Esophagus muscularis mucosa (tissue), 4 donors: Measurements from ENCODE around the gene TBRG1. TPM values are rescaled to one million over a fixed set of nuclear protein-coding genes. Genes with fewer than 3 reads are reported as not detected.

Experiments used
- DNase-seq: peaks from one replicate; pipeline ENCODE4 v3.0.0-alpha.2; 2017; ENCODE audit errors: extremely low spot score
- H3K27ac ChIP-seq, 4 donors: fragments of 200-600 bp; sonication (generic); replicated peaks in 1 of 4; 1 replicate in 3 of 4; 2 replicates in 1 of 4; pipeline ENCODE4 v1.5.1; 2016 to 2019; ENCODE audit warnings: mild to moderate bottlenecking in 1 of 4
- H3K27me3 ChIP-seq, 4 donors: fragments of 200-600 bp; sonication (generic); one replicate each; pipeline versions ENCODE4 v1.5.1 to v1.6.0; 2016 to 2019
- H3K36me3 ChIP-seq, 4 donors: fragments of 200-600 bp; sonication (generic); one replicate each; pipeline ENCODE4 v1.5.1; 2016 to 2019
- H3K4me1 ChIP-seq, 4 donors: fragments of 200-600 bp; sonication (generic); one replicate each; pipeline ENCODE4 v1.5.1; 2016 to 2019
- H3K4me3 ChIP-seq, 4 donors: fragments of 200-600 bp; sonication (generic); 1 replicate in 2 of 4; 2 replicates in 2 of 4; pipeline ENCODE4 v1.5.1; 2016 to 2019; ENCODE audit warnings: mild to moderate bottlenecking in 4 of 4, moderate library complexity in 1 of 4
- H3K9me3 ChIP-seq, 4 donors: fragments of 200-600 bp; sonication (generic); 1 replicate in 3 of 4; 2 replicates in 1 of 4; pipeline ENCODE4 v1.5.1; 2016 to 2019
- EP300 ChIP-seq: sonication (generic); formaldehyde crosslinking; IDR thresholded peaks from one replicate; pipeline ENCODE4 v1.6.1; 2017; ENCODE audit warnings: antibody characterized with exemption
- POLR2A ChIP-seq: fragments of 450-650 bp; IDR thresholded peaks from one replicate; pipeline ENCODE4 v1.6.1; 2017; ENCODE audit warnings: antibody characterized with exemption, moderate library complexity, mild to moderate bottlenecking, low read depth
- POLR2AphosphoS5 ChIP-seq, 2 donors: sonication (generic); formaldehyde crosslinking; IDR thresholded peaks; one replicate each; pipeline ENCODE4 v1.6.1; 2017; ENCODE audit warnings: antibody characterized with exemption in 2 of 2
- WGBS: methylation state at CpG from one replicate; pipeline ENCODE4 v1.1.5; 2018; 5-methylcytosine and 5-hydroxymethylcytosine counted together
- intact Hi-C: fragments of 100-400 bp; cut with DNase I; formaldehyde crosslinking; loops from one replicate; pipeline ENCODE4 v1.15.1; 2023
- total RNA-seq, 4 donors: library from RNA; depleted of rRNA; stranded (reverse); fragments of >200 nt; gene quantifications; one replicate each; pipeline versions ENCODE4 v1.1.0 to v1.2.1, GENCODE V29; 2016
- TF ChIP-seq, protein P1 (sequence below), 3 experiments: fragments of 200-600 bp in 2 of 3; fragments of 450-650 bp in 1 of 3; sonication (generic) in 2 of 3; IDR thresholded peaks; one replicate each; pipeline ENCODE4 v1.5.1; 2017 to 2019; ENCODE audit warnings: antibody characterized with exemption in 3 of 3, mild to moderate bottlenecking in 2 of 3, moderate library complexity in 1 of 3

Gene TBRG1
- total RNA-seq, 4 donors from 2014 or later = 32.0 to 50.9 (median 35.8) TPM

DNA sequence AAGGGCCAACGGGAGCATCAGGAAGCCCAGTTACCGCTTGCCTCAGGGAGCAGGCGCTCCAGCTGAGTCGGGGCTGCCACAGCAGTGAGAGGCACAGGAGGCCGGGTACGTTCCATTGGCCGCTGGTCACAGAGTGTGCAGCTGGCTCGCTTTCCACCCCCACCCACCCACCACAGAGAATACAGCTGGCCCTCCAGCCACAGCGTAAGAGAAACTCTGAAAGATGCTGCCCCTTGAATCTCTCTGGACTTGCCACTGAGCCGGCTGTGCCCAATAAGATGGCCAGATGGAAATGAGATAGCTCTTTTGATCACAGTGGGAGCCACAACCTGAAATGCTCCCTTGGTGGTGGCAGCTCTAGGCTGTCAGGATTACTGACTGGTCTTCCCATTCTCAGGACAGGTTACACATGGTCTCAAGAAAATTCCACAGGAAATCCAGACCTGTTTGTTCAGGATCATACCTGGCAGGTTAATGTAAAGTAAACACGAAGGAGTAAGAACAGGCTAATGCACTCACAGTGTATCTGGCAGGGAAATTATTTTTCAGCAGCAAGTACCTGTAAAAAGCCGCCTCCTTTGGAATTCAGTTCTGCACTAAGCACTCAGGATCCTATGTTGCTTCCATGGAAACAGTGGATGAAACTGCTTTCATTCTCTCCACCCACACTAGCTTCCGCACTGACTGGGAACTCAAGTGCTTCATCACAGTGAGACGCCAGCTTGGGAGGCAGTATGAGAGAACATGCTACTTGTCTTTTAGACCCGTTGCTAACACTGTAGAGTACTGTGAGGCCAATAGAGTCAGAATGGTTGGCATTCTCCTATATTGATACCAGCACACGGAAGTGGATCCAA lies 34.3 kb downstream of the TBRG1 start:
- DNase-seq = no peak
- Histone ChIP-seq H3K4me1 (no peaks in the 10 kb centered on the region), H3K4me3 (no peak overlapping the region), H3K27me3 (no peaks in the 10 kb centered on the region), H3K9me3 (no peaks in the 10 kb centered on the region), H3K27ac (no peak overlapping the region), H3K36me3 (peaks cover 0 to 57% (median 33%) of the 10 kb centered on the region in 4 donors)
- intact Hi-C loops = no loop called here
- WGBS = 76% methylated on average over 16 of the region's 16 CpGs
- no peak for TF ChIP-seq POLR2AphosphoS5 (IDR thresholded peaks at IDR 0.05)
- TF ChIP-seq EP300 = no peak
- TF ChIP-seq, protein P1, sequence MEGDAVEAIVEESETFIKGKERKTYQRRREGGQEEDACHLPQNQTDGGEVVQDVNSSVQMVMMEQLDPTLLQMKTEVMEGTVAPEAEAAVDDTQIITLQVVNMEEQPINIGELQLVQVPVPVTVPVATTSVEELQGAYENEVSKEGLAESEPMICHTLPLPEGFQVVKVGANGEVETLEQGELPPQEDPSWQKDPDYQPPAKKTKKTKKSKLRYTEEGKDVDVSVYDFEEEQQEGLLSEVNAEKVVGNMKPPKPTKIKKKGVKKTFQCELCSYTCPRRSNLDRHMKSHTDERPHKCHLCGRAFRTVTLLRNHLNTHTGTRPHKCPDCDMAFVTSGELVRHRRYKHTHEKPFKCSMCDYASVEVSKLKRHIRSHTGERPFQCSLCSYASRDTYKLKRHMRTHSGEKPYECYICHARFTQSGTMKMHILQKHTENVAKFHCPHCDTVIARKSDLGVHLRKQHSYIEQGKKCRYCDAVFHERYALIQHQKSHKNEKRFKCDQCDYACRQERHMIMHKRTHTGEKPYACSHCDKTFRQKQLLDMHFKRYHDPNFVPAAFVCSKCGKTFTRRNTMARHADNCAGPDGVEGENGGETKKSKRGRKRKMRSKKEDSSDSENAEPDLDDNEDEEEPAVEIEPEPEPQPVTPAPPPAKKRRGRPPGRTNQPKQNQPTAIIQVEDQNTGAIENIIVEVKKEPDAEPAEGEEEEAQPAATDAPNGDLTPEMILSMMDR (IDR thresholded peaks at IDR 0.05) = no peak
- TF ChIP-seq POLR2A = no peak

DNA sequence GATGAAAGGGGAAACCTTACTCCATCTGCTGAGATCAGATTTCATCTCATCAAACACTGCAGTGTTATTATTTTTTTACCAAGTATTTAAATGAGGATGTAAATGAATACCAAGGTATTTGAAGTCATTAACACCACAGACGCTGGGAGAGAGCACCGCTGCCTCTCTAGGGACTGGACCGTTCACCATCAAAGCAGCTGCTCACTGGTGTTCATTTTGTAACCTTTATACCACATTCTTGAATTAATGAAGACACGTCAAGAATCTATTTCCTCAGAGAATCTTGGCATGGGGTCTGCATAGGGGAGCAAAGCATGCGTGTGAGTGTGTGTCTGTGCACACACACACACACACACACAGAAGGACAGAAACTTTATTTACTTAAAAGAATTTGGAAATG lies 35.2 kb downstream of the TBRG1 start:
- 87% methylated on average over 5 of the region's 5 CpGs for WGBS
- intact Hi-C loops = no loop called here

DNA sequence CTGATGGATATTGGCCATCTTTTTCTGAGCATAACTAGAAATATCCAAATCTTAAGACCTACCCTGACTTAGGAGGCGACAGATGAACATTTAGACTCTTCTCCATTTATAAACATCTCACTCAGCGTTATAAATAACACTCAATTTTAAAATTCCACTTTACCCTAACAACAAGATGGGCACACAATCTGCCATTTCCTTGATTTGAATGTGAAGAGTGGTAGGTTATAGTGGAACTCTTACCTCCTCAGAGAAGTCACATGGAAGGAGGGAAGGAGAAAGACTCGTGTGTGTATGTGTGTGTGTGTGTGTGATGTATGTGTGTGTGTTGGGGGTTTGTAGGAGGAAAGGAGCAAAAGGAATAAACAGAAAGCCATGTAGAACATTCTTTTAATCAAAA lies 35.8 kb downstream of the TBRG1 start:
- H3K4me1 ChIP-seq = no peaks in the 10 kb centered on the region
- H3K4me3 ChIP-seq = no peak overlapping the region
- no peak for DNase-seq
- H3K27me3 ChIP-seq = no peaks in the 10 kb centered on the region
- intact Hi-C loops = no loop called here
- WGBS = 81% methylated on average over 3 of the region's 3 CpGs
- TF ChIP-seq EP300 = no peak
- H3K36me3 ChIP-seq = peaks cover 0 to 45% (median 26%) of the 10 kb centered on the region in 4 donors
- no peaks in the 10 kb centered on the region for H3K9me3 ChIP-seq
- no peak overlapping the region for H3K27ac ChIP-seq

More for the DNA sequence above, 35.2 kb downstream of the TBRG1 start:
- Histone ChIP-seq H3K9me3 (no peaks in the 10 kb centered on the region), H3K36me3 (peaks cover 0 to 48% (median 32%) of the 10 kb centered on the region in 4 donors), H3K4me1 (no peaks in the 10 kb centered on the region), H3K4me3 (no peak overlapping the region), H3K27ac (no peak overlapping the region), H3K27me3 (no peaks in the 10 kb centered on the region)
- TF ChIP-seq, protein P1 (IDR thresholded peaks at IDR 0.05) = no peak
- TF ChIP-seq EP300 (no peak), POLR2AphosphoS5 (IDR thresholded peaks at IDR 0.05) (no peak), POLR2A (no peak)
- no peak for DNase-seq

DNA sequence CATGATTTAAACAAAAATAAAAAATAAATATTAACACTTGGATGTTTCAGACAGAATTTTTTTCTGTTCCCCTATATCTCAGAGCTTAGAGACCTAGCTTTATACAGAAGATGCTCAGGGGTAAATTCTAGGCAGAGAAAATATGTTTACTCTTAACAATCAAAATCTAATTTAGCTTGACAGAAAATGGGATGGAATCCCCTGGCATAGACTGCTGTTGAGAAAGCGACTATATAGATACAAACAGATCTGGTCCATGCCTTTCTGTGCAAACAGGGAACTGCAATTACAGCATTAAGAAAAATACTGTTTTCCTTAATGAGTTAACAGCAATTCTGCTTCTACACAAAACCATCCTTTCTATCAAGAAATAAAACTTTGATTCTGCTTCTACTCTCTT lies 36.3 kb downstream of the TBRG1 start:
- H3K9me3 ChIP-seq = no peaks in the 10 kb centered on the region
- no peak for DNase-seq
- no peaks in the 10 kb centered on the region for H3K27me3 ChIP-seq
- TF ChIP-seq POLR2AphosphoS5 (IDR thresholded peaks at IDR 0.05) = no peak
- H3K27ac ChIP-seq = no peak overlapping the region
- H3K4me1 ChIP-seq = no peaks in the 10 kb centered on the region
- 89% methylated on average over 1 of the region's 1 CpG for WGBS
- intact Hi-C loops = no loop called here
- no peak overlapping the region for H3K4me3 ChIP-seq
- peaks cover 0 to 44% (median 23%) of the 10 kb centered on the region in 4 donors for H3K36me3 ChIP-seq

DNA sequence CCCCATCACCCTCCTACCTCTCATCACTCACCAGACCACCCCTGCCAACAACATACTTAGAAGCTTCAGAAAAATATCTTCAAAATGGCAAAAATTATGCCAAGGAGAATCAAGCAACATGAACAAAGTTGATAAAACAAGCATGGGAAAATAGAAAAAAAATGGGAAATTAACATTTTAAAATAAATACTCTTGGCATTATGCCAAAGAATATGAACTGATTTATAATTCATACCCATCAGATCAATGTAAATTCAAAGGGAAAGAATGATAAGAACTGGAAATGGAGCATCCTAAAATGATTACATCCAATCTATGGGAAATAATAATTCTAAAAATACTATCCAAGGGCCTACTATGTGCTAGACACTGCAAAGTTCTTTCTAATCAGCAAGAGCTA lies 38.9 kb downstream of the TBRG1 start:
- Histone ChIP-seq H3K36me3 (peaks cover 0 to 60% (median 28%) of the 10 kb centered on the region in 4 donors), H3K4me3 (no peak overlapping the region), H3K27ac (no peak overlapping the region), H3K27me3 (no peaks in the 10 kb centered on the region), H3K4me1 (no peaks in the 10 kb centered on the region), H3K9me3 (no peaks in the 10 kb centered on the region)
- TF ChIP-seq POLR2AphosphoS5 (IDR thresholded peaks at IDR 0.05) = no peak
- no peak for TF ChIP-seq EP300
- TF ChIP-seq, protein P1 (IDR thresholded peaks at IDR 0.05) = no peak
- no peak for TF ChIP-seq POLR2A
- intact Hi-C loops = no loop called here
- DNase-seq = no peak
